ENCODE measurements around the gene IL17A.
"Not testable (repeated sequence)": the region's sequence is repeated elsewhere in the genome, so short reads cannot be mapped to it uniquely, and the experiment has no call there.

The IL17A gene

DNA sequence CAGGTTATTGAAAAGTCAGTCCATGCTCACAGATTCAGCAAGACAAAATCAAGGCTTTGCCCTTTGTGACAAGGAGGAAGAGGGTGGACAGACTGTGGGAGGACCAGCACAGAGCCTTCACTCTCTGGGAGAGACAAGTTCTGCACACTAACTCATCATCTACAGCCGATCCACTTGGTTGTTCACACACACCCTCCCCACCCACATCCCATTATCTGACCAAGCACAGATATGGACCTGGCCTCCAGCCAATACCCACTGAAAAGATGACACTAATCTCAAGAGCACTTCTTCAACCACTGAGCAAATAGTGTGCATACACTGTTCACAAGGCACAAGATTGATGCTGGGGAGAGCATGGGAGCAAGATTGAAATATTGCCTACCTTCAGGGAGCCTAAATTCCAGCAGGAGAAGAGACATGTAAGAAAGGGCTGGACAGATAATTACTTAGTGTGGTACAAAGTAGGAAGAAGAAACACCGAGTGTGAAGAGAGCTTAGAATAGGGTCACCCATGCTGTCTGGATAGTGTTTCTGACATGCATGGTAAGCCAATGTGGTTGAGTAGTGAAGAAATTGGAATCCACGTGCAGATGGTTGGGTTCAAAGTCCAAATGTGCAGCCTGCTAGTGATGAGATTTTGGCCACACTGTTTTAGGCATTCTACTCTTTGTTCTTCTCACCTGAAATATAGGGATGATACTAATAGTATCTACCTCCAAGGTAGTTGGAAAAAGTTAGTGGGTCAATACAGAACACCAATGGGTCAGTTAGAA is 21.7 kb upstream of the IL17A start:
- DNase-seq (ENCODE audit: low read depth in 2 of 2) = no peak

DNA sequence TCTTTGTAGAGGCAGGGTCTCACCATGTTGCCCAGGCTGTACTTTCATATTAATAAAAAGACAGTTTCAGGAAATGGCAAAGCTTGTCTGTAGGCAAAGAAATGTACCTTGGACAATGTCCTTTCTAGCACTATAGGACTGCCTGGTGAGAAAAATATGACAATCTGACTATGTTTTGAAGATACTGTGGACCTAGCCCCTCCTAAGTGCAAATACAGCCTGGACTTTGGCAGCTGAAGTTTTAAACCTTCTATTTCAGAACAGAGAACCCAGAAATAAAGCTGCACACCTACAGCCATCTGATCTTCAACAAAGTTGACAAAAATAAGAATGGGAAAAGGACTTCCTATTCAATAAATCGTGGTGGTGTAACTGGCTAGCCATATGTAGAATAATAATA is 18.9 kb upstream of the IL17A start:
- DNase-seq (ENCODE audit: low read depth in 2 of 2) = no peak

DNA sequence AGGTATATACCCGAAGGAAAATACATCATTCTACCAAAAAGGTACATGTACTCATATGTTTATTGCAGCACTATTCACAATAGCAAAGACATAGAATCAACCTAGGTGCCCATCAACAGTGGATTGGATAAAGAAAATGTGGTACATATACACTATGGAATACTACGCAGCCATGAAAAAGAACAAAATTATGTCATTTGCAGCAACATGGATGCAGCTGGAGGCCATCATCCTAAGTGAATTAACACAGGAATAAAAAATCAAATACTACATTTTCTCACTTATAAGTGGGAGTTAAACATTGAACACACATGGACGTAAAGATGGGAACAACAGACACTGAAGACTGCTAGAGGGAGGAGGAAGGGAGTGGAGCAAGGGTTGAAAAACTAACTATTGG is 17.8 kb upstream of the IL17A start:
- not testable (repeated sequence) for DNase-seq (ENCODE audit: low read depth in 2 of 2)

DNA sequence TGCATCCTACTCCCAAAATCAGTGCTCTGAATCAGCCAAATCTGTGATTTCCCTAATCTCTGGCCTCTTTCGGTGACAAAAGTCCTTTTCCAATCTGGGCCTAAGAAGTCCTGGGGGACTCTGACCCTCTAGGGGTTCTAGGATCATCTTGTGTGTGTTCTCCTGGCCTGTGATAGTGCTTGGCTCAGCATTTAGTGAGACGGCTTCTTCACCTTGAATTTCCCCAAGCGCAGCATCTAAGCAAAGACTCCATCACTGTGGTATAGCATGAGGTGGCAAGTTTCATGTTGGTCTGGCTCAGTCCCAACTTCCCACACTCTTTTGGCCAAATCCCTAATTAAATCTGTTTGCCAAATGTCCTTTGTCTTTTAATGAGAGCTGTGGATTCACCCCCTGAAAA is 12.1 kb upstream of the IL17A start:
- no peak for DNase-seq (ENCODE audit: low read depth in 2 of 2)

DNA sequence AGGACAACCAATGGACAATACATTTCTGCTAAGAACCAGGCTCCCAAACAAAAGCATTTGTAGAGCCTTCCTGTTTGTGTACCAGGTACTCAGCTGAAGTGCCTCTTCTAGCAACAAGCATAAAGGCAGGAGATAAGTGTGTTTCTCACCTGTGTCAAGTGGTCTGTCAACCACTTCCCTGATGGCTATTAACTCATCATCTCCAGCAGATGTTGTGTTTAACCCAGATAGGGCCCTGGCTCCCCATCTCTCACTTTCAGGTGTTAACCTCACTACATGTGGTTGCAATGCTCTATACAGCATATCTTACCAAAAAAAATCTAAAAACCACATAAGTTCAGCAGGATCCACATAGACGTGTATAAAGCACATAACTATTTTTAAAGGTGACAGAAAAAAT is 9.6 kb upstream of the IL17A start:
- no peak for DNase-seq (ENCODE audit: low read depth in 2 of 2)

DNA sequence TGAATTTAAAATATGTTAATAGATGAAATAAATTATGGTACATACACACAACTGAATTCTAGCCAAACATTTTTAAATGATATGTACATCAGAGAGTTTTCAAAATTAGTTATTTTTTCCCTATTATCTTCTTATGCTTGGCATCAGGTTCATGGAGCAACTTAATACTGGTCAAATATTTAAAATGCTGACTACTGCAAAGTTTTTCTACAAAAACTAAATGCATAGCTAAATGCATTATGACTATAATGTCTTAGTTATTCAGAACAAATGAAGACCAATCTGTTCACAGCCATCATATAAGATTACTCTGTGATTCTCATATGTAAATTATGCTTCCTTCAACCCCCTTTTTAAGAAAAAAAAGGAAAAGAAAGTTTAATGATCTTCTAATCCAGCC is 8.2 kb upstream of the IL17A start:
- no peak for DNase-seq (ENCODE audit: low read depth in 2 of 2)

DNA sequence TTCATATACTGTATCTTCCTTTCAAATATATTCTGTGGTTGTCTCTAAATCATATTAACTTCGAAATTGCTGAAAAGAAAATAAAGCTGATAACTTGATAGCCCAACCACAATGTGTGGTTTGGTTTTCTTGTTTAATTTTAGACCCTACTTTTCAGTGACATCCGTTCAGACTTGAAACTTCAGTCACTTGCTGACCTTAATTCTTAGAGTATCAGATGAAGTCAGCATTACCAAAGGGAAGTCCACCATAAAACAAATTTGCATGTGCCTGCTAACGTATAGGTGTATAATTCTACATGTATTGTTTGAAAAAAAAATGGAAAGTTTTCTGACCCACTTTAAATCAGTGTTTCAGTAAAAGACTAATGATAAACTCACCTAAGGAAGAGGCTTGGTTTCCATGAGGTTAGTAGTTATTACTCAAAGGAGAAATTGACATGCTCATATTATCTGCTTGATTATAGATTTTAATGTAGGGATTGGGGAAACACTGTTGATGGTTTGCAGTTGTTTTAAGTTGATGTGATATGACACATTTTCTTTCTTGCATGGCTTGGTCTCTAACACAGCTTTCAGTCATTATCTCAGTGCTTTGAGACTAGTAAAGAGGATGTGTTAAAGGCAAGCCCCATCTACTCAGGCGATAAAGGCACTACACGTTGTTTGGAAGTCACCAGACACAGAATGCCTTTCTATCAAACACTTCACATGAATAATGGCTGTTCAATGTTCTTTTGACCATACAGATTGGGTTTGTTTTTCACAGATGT is 5.2 kb upstream of the IL17A start:
- no peak for DNase-seq (ENCODE audit: low read depth in 2 of 2)

DNA sequence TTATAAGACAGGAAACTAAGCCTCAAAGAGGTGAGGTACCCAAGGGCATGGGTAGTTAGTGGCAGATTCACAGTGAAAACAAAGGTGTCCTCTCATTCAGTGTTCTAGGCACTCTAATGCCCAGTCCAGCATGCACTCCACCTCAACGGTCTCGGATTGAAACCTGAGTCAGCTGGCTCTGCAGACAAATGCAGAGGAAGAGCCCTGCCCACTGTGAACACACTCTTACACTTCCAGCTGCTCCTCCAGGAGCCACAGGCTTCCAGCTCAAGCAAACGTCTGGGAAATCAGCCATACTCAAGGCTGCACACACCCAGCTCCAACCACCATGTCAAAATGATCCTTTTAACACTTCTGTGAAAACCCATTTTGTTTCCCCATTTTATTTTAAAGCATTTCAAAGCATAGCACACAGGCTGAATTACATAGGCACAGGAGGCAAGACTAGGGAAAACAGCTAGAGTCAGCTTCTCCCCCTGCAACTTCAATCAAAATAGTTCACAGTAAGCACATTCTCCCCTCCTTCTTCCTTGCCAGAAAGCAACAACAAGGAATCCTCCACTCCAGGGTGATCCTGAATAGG is 3.0 kb upstream of the IL17A start:
- no peak for DNase-seq (ENCODE audit: low read depth in 2 of 2)

DNA sequence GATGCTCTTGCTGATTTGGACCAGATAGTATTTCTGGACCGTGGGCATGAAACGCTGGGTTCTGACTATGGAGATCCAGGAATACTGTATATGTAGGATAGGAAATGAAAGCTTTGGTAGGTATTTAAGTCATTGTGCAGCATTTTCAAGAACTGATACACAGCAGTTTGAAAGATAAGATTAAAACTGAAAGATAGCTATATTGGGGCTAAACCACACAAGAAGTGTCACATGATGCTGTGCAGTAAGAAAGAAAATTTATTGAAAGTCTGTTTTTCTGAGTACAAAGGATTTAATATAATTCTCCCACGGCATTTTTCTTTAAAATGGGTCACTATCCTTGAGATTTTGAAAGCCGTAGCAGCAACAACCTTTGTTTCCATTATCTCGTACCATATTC is 305 bp downstream of the IL17A start:
- DNase-seq (ENCODE audit: low read depth in 2 of 2) = no peak

DNA sequence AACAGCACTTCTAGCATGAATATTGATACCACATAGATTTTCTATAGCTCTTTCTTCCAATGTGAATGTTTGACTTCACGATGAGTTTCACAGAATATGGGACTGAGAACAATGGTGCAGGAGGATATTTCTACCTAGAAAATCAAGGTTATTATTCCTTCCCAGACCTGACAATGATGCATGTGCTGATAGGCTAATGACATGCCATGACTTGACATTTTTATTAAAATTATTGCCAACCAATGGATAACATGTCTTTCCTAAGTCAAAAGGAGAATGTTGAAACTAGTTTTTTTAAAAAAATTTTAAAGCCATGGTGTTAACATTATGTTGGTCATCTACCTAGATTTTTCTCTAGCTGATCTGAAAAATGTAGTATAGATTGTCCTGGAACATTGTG is 923 bp downstream of the IL17A start:
- DNase-seq (ENCODE audit: low read depth in 2 of 2) = no peak

DNA sequence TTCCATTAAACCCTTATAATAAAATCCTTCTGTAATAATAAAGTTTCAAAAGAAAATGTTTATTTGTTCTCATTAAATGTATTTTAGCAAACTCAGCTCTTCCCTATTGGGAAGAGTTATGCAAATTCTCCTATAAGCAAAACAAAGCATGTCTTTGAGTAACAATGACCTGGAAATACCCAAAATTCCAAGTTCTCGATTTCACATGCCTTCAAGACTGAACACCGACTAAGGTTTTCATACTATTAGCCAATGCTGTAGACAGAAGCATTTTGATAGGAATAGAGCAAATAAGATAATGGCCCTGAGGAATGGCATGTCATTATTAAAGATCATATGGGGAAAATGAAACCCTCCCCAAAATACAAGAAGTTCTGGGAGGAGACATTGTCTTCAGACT is 3.8 kb downstream of the IL17A start:
- no peak for DNase-seq (ENCODE audit: low read depth in 2 of 2)

DNA sequence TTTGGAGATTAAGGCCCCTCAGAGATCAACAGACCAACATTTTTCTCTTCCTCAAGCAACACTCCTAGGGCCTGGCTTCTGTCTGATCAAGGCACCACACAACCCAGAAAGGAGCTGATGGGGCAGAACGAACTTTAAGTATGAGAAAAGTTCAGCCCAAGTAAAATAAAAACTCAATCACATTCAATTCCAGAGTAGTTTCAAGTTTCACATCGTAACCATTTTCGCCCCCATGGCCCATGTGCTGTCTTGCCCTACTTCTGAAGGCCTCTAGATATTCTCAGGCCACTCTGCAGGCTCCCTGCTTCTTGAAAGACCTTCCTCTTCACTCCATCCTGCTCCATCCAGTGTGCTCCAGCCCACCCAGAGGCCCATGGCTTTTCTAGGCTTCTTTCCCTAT is 4.2 kb downstream of the IL17A start:
- no peak for DNase-seq (ENCODE audit: low read depth in 2 of 2)

DNA sequence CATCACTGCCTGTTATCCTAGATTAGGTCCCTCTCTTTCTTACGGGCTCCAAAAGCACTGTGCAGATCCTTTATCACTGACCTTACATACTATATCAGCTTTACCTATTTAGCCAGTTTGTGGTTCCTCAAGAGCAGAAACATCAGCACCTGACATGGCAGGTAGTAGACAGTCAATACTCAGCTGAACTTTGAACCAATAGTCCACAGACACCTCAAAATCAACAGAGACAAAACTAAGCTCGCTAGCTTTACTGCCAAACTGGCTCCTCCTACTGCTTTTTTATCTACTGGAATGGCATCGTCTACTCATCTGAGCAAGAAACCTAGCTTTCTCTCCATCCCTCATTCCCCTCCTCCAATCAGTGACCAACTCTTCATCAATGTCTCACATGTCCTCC is 5.6 kb downstream of the IL17A start:
- DNase-seq (ENCODE audit: low read depth in 2 of 2) = no peak

DNA sequence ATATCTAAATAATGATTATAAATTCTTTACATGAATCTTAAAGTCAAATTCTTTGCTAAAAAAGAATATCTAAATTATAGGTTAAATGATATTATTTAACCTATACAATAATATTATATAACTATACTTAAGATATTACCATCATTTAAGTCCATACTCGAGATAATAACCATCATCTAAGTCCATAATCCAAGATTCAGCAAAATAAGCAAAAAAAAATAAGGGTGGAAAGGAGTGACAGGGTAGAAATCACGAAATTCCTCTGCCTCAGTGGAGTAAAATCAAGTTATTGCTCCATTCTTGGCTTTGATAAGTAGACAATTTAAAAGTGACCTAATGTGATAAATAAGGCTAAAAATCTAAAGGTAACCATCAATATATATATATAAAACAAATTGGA is 9.7 kb downstream of the IL17A start:
- DNase-seq (ENCODE audit: low read depth in 2 of 2) = no peak

DNA sequence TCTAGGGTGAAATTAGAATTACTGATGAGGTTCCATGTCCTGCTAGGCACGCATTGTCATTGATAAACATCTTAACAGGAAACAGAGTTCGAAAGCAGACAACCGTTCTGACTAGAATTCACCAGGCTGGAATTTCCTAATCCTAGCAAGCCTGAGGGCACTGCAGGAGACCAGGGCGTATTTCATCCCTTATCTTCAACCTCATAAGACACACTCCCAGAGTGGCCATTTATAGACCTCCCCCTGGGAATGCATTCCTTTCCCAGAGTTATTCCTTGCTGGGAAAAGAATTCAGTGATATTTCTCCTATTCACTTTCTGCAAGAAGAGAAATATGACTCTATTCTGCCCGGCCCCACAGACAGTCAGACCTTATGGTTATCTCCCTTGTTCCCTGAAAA is 13.9 kb downstream of the IL17A start:
- not testable (repeated sequence) for DNase-seq (ENCODE audit: low read depth in 2 of 2)

DNA sequence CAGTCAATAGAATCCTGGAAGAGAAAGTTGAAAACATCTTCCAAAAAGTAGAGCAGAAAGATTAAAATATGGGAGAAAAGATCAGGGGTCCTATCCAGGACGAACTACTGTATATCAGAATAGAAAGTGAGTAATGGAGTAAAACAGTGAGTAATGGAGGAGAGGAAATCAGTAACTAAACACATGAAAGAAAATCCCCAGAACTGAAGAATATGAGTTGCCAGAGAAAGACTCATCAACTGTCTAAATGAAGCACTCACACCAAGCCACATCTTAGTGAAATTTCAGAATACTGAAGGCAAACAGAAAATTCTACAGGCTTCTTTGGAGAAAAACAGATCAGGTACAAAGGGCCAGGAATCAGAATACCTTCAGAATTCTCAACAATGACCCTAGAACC is 14.9 kb downstream of the IL17A start:
- DNase-seq (ENCODE audit: low read depth in 2 of 2) = no peak

DNA sequence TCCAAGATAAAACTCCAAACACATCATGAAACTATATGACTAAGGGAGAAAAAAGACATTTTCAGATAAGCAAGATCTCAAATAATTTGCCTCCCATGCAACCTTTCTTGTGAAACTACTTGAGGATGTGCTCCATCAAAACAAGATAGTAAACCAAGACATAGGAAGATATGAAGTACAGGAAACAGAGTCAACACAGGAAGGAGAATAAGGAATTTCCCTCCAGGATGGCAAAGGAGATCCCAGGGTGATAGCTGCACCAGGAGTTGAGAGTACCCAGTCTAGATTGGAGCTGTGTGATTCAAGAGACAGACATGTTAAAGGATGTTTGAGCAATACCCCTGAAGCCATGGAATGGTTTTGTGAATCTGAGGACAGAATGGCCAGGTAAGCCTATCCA is 15.3 kb downstream of the IL17A start:
- no peak for DNase-seq (ENCODE audit: low read depth in 2 of 2)

DNA sequence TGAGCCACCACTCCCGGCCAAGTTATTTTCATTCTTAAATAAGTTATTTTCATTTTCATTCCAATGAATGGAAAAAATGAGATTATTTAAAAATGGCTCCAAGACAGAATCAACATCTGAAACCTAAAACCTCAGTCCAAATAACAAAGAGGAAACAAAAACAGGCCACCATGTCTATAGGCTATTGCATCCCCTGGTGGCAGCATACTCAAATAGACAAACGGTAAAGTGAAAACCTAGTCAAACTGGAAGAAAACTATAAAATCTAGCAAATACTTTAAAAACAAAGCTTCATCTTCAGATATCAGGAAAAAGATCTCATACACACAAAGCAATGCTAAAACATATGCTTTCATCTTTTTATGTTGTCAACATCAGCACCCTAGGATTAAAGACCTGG is 20.9 kb downstream of the IL17A start:
- no peak for DNase-seq (ENCODE audit: low read depth in 2 of 2)

DNA sequence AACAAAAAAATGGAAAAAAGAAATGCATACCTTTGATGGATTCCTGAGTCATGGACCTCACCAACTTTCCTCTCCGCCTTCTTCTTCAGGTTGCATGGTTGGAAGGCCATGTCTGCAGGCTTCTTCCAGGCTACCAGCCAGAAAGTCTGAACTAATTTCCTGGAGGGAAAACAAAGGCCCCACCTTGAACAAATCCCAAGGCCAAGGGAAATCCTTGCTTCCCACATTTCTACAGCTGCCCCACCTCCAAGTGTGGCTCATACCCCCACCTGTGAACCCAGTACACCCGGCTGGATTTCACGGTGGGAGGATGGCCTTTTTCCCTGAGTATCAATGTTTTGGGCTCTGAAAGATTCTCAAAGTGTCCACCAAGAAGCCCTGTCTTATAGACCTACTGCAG is 22.4 kb downstream of the IL17A start:
- no peak for DNase-seq (ENCODE audit: low read depth in 2 of 2)

DNA sequence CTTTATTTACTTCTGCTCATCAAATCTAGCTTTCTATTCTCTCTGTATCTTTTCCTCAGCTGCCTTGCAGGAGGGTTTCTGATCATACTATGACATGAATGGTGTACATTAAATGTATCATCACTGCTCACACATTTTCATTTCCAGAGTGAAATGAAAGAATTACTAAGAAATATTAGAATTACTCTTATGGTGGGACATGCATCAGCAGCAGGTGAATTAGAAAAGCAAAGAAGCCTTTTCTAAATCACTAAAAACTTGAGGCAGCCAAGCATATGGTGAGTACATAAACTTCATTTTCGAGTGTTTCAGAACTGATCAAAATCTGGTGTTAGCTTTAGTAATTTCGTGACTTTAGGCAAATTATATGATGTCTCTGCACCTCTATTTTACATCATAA is 23.6 kb downstream of the IL17A start:
- no peak for DNase-seq (ENCODE audit: low read depth in 2 of 2)

DNA sequence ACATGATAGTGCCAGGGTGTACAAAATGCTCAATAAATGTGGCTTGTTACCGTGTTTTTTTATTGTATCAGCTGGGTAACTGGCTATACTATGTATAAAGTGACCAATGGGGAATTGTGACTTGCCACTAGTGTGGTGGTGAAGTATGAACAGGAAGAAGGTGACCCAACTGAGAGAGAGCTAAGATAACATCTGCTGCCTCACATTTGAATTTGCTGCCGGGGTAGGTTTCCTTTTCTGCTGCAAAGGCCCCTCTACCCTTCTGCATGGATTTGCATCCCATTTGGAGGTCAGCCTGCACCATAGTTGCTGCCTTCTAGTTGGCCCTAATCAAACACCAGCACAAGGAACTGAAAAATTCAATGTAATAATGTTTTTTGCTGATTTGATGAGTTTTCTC is 24.1 kb downstream of the IL17A start:
- DNase-seq (ENCODE audit: low read depth in 2 of 2) = no peak

DNA sequence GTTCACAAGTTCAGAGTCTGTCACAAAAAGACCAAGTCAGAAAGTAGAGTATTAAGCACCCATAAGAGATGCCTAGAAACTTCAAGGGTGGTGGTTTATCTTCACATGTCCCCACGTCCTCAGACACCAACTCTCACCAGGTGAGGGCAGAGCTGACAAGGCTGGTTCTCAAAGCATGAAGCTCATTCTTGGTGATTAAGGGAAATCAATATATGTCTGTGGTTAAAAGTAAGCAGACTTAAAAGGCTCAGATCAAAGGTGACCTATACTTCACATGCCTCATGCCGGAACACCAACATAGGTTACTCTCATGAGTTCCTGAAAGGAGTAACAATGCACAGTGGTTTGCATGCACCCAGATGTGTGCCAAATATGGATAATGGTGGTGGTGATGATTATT is 27.0 kb downstream of the IL17A start:
- no peak for DNase-seq (ENCODE audit: low read depth in 2 of 2)

DNA sequence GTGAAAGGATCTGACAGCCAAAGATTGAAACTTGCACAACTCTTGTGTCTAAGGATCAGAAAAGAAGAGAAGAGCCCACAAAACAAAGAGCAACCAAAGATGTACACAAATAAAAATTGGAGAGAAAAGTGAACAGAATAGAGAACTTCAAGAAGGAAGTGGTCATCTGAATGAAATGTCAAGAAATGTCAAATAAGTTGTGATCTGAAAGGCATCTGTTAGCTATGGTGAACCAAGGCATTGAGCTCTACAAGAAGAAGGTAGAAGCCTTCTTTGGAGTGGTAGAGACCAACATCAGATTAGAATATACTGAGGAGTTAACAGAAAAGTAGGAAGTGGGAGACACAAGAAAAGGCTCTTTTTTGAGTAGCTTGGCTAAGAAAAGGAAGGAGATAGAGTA is 29.6 kb downstream of the IL17A start:
- no peak for DNase-seq (ENCODE audit: low read depth in 2 of 2)
